GM13976 (cell line): ENCODE results near the gene C2CD4D.
"Not testable (repeated sequence)": the region's sequence is repeated elsewhere in the genome, so short reads cannot be mapped to it uniquely, and the experiment has no call there.

Source experiments
- DNase-seq: peaks from one replicate; pipeline ENCODE4 v3.0.0; 2012; ENCODE audit warnings: low spot score
- in situ Hi-C: fragments of 300-500 bp; cut with MboI; formaldehyde crosslinking; loops from one replicate; pipeline ENCODE4 v1.12.0; 2022; ENCODE audit warnings: low sequenced_read_pairs, mixed read lengths, inconsistent platforms; ENCODE audit not compliant: unreplicated experiment
- TF ChIP-seq, protein P1 (sequence below): IDR thresholded peaks from 2 replicates; pipeline ENCODE4 v1.5.1; 2012; ENCODE audit warnings: borderline replicate concordance, mild to moderate bottlenecking; ENCODE audit not compliant: insufficient read depth; ENCODE audit errors: extremely low read depth, missing control alignments, control extremely low read depth

Gene C2CD4D

DNA sequence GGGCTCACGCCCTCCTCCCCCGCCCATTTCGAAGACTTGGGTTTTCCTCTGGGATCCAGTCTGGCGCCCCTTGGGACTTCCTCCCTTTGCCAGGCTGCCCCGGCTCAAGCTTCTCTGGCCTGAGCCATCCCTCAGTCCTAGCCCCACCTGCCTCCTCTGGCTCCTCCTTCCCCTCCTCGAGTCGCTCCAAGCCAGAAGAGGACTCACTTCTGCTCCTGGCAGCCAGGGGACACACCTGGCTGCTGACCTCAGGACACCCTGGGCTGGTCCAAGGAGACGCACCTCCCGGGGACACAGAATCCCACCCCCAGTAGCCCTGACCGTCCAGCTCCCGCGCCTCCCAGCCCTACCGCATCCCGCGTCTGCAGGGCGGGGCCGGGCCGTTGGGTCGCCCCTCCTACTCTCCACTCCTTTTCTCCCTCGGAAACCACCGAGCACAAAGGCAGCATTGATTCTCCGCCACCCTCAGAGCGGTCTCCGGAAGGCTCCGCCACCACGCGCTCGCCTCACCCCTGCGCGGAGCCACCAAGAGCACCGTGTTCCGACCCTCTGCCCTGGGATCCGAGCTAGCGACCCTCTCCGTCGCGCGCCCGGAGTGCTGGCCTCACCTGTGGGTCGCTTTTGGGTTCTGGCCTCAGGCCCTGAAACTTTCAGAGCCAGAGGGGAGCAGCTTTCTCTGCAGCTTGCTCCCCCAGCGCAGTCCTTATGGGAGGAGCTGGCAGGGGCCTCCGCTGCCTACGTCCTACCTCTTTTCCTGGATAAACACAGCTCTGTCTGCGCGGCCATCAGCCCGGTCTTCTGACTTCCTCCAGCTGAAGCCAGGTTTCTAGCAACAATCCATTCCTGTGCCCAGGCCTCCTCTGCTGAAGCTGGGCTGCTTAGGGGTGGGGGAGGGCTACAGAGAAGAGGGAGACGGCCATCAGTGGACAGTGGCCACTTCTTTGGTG lies at the start of gene C2CD4D:
C2CD4D (minus strand) TSS at position 364 of the 947 bp plus-strand sequence. CDS start 831 bp downstream, outside the sequence.
- in situ Hi-C loops, result no loop called here
- TF ChIP-seq, protein P1, sequence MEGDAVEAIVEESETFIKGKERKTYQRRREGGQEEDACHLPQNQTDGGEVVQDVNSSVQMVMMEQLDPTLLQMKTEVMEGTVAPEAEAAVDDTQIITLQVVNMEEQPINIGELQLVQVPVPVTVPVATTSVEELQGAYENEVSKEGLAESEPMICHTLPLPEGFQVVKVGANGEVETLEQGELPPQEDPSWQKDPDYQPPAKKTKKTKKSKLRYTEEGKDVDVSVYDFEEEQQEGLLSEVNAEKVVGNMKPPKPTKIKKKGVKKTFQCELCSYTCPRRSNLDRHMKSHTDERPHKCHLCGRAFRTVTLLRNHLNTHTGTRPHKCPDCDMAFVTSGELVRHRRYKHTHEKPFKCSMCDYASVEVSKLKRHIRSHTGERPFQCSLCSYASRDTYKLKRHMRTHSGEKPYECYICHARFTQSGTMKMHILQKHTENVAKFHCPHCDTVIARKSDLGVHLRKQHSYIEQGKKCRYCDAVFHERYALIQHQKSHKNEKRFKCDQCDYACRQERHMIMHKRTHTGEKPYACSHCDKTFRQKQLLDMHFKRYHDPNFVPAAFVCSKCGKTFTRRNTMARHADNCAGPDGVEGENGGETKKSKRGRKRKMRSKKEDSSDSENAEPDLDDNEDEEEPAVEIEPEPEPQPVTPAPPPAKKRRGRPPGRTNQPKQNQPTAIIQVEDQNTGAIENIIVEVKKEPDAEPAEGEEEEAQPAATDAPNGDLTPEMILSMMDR, result no peak
- DNase-seq, result peak; percentile 85

DNA sequence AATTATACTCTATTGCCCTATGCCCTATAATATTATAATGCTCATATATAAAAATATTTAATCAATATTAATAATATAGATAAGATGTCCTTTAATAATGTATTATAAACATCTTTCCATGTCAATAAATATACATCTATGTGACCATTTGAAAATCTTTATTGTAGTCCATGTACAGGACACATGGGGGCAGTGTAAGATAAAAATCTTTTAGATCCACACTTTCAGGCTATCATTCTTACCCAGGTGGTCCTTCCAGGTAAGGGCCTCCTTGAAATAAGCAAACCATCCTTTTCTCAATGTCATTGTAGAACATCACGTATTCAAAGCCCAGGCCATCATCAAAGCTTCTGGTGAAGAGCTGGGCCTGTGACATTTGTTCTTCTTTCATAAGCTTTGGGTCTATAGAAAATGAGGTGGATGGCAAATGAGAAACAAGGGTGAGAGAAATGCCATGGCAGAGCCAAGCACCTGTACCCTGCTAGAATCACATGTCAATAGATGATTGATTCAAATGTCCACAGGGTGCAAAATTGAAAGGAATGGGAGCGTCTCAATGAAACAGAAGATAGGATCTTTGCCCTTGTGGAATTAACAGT lies 49.5 kb upstream of the C2CD4D start:
- in situ Hi-C loops, result no loop called here
- DNase-seq, result peak; percentile 38
- TF ChIP-seq, protein P1, result no peak

DNA sequence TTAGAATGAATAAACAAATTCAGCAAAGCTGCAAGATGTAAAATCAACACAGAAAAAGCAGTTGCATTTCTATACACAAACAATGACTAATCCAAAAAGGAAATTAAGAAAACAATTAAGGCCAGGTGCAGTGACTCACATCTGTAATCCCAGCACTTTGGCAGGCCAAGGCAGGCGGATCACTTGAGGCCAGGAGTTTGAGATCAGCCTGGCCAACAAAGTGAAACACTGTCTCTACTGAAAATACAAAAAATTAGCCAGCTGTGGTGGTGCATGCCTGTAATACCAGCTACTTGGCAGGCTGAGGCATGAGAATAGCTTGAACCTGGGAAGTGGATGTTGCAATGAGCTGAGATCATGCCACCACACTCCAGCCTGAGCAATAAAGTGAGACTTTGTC lies 47.4 kb upstream of the C2CD4D start:
- TF ChIP-seq, protein P1, result no peak
- in situ Hi-C loops, result no loop called here

DNA sequence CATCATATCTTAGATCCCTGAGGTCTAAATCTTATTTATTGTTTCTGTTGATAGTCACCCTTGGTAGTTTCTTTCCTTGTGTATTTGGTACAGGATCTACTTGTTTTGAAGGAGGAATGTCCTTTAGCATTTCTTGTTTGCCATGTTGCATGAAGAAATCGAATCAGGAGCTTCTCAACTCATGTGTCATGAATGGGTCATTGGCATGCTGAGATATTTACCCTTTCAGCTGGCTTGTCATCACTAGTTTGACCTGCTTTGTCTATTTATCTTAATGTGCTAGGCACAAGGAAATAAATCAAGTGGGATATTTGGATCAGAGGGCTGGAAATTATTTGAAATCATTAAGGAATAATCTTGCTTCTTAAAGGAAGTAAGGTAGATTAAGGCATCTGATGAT lies 45.9 kb upstream of the C2CD4D start:
- in situ Hi-C loops, result no loop called here

More for the DNA sequence above, 47.4 kb upstream of the C2CD4D start:
- DNase-seq, result no peak

DNA sequence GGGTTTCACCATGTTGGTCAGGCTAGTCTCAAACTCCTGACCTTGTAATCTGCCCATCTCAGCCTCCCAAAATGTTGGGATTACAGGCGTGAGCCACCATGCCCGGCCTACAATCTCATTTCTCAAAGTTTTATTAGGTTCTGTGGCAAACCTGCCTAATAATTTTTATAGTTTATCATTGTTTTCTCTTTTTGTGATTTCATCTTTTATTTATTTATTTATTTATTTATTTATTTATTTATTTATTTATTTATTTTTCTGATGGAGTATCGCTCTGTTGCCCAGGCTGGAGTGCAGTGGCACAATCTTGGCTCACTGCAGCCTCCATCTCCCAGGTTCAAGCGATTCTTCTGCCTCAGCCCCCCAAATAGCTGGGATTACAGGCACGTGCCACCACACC lies 45.3 kb upstream of the C2CD4D start:
- in situ Hi-C loops, DNase-seq: not testable (repeated sequence)

More for the DNA sequence above, 45.9 kb upstream of the C2CD4D start:
- DNase-seq, result no peak
- TF ChIP-seq, protein P1, result no peak

DNA sequence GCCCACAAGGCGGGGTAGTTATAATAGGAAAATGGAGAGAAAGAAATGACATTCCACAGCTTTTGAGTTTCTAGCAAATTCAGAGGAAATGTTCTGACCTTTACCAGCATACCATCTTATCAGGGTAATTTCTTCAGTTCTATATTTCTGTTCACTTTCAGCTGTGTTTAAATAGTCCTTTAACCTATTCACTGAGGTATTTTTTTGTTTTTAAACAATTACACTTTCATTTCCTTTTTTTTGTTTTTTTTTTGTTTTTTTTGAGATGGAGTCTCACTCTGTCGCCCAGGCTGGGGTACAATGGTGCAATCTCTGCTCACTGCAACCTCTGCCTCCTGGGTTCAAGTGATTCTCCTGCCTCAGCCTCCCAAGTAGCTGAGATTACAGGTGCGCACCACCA lies 44.8 kb upstream of the C2CD4D start:
- in situ Hi-C loops, DNase-seq: not testable (repeated sequence)

DNA sequence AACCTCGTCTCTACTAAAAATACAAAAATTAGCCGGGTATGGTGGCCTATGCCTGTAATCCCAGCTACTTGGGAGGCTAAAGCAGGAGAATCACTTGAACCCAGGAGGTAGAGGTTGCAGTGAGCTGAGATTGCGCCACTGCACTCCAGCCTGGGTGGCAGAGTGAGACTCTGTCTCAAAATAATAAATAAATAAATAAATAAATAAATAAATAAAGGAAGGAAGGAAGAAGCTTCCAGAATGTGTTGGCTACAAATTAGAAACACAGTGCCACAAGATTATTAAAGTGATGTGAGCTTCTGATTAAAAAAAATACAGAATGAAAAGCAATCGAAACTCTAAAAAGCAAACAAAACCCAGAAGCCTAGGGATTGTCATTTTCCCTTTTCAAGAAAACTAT lies 44.3 kb upstream of the C2CD4D start:
- in situ Hi-C loops, DNase-seq: not testable (repeated sequence)

DNA sequence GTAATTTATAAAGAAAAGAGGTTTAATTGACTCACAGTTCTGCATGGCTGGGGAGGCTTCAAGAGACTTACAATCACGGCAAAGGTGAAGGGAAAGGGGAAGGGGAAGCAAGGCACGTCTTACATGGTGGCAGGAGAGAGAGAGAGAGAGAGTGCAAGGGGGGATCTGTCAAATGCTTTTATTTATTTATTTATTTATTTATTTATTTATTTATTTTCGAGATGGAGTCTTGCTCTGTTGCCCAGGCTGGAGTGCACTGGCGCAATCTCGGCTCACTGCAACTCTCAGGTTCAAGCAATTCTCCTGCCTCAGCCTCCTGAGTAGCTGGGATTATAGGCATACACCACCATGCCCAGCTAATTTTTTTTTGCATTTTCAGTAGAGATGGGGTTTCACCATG lies 43.3 kb upstream of the C2CD4D start:
- DNase-seq, in situ Hi-C loops: not testable (repeated sequence)
